Activated T-cell treated with anti-CD3 and anti-CD28 coated beads, Interleukin-2, amount 50 U/mL, for 24 hours (primary cell): ENCODE measurements around the gene STPG4.

ENCODE experiments used
- DNase-seq: peaks from one replicate; pipeline ENCODE4 v3.0.0-alpha.2; 2020
- H3K27ac Mint-ChIP-seq: 2 replicates; pipeline ENCODE4 v1.8.0; 2020; ENCODE audit warnings: mild to moderate bottlenecking, mixed read lengths
- H3K27me3 Mint-ChIP-seq: 2 replicates; pipeline ENCODE4 v1.8.0; 2020; ENCODE audit warnings: mixed read lengths
- H3K36me3 Mint-ChIP-seq: 2 replicates; pipeline ENCODE4 v1.8.0; 2020; ENCODE audit warnings: low read depth, mixed read lengths
- H3K4me1 Mint-ChIP-seq: 2 replicates; pipeline ENCODE4 v1.8.0; 2020; ENCODE audit warnings: low read depth, mixed read lengths
- H3K4me3 Mint-ChIP-seq: 2 replicates; pipeline ENCODE4 v1.8.0; 2020; ENCODE audit warnings: mild to moderate bottlenecking, moderate library complexity, mixed read lengths
- H3K9me3 Mint-ChIP-seq: 2 replicates; pipeline ENCODE4 v1.8.0; 2020; ENCODE audit warnings: mixed read lengths

The STPG4 gene

DNA sequence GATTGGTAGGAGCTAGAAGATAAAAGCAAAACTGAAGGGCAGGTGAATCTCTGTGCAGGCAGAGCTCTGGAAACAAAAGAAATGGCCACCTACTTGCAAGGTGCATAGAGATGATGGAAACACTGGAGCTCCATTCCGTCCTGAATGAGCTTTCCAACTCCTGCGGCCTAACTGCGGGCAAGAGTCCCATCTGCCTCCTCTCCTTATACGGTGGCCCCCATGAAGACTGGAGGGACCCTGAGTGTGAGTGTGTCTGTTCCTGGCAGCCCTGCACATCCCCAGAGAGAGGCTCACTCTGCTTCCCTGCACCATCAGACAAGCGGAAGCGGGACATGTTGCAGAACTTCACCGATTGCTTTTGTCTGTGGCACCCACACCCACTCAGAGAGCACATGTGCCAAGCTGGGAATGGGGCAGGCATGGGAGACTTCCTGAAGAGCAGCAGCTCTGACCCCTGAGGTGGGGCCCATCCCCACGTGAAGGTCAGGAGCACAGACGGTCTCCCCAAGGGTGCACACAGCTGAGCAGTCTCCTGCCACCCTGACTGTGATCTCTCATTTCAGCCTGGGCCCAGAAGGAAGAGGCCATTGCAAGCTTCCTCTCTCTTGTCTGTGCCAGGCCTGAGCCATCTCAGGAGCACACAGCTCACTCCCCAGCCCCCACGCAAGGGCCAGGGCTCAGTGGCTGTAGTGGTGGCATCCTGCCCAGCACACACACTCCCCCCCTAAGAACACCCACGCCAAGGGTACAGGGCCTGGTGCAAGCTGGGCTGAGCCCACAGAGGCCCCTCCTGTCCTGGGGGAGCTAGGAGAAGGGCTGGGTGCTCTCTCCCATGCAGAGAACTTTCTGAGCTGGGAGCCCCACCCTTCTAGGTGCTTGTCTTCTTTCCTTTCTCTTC is 75.3 kb downstream of the STPG4 start:
- peaks cover 8% of the 10 kb centered on the region for H3K4me1 Mint-ChIP-seq
- no peaks in the 10 kb centered on the region for H3K9me3 Mint-ChIP-seq
- no peak overlapping the region for H3K4me3 Mint-ChIP-seq

DNA sequence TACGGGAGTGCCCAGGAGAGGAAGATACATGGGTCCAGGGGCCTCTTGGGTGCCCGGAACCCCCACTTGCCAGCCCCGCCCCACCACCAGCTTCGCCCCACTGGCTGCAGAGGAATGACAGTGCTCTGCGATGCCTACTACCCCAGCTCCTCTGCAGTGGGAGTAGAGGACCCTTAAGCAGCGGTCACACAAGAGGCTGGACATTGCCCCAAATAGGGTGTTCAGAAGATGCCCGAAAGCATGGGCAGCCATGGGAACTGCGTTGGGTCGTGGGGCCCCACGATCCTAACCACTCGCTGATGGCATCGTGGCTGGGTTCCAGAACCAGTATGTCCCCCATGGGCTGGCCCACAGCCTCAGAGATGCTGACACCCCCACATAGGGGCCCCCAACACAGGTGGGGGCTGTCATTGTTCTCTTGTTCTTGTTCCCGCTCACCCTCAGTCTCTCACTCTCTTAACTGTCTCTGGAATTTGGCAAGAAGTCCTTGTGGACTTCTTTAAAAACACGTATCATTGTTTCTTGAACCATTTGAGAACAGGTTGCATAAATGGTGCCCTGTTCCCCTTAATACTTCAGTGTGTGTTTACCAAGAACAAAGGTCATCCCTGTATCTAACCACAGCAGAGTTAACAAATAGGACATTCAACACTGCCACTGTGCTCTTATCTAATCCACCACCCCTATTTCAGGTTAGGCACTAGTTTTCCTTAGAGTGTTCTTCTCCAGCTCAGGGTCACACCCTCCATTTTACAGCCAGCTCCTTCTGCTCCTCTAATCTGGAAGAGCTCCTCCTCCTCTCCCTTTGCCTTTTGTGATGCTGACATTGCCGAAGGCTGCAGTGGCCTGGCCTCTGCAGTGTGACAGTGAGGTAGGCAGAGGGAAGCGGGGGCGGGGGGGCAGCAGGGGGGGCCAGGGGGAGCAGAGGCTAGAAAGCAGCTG is 76.3 kb downstream of the STPG4 start:
- Mint-ChIP-seq H3K27me3 (no peaks in the 10 kb centered on the region), H3K36me3 (peaks cover 15% of the 10 kb centered on the region), H3K4me3 (no peak overlapping the region), H3K27ac (peak overlapping the region; percentile 26), H3K9me3 (no peaks in the 10 kb centered on the region), H3K4me1 (peaks cover 4% of the 10 kb centered on the region)
- no peak for DNase-seq

More for the DNA sequence above, 75.3 kb downstream of the STPG4 start:
- Mint-ChIP-seq H3K27me3 (no peaks in the 10 kb centered on the region), H3K27ac (no peak overlapping the region), H3K36me3 (peaks cover 6% of the 10 kb centered on the region)
- no peak for DNase-seq

DNA sequence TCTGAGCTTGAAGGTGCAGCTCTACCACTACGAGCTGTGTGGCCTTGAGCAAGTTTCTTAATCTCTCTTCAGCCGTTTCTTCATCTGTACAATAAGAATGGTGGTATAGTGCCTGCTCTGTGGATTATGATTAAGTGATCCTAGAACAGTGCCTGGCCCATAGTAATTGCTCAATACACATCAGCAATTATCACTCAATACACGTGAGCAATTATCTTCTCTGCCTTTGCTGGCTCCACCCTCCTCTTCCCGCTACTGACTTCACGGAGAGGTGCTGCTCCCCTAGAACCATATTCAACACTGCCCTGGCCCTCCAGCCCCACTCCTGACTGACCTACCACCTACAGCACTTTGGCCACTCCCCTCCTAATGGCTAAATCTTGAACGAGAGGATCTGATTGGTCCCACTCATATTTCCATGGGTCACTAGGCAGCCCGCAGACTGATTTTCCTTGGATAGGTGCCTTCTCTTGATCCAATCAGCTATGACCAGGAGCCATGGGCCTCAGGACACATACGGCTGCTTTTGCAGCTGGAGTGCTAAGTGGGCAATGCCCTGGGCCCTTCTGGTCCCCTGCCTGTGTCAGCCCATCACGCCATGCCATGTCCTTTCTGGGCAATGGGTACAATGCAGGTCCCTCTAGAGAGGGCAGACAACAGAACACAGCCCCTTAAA is 77.5 kb downstream of the STPG4 start:
- no peak for DNase-seq
- peaks cover 7% of the 10 kb centered on the region for H3K4me1 Mint-ChIP-seq
- H3K9me3 Mint-ChIP-seq = no peaks in the 10 kb centered on the region
- H3K27ac Mint-ChIP-seq = peak overlapping the region; percentile 10
- H3K27me3 Mint-ChIP-seq = no peaks in the 10 kb centered on the region
- H3K36me3 Mint-ChIP-seq = peaks cover 22% of the 10 kb centered on the region
- no peak overlapping the region for H3K4me3 Mint-ChIP-seq

DNA sequence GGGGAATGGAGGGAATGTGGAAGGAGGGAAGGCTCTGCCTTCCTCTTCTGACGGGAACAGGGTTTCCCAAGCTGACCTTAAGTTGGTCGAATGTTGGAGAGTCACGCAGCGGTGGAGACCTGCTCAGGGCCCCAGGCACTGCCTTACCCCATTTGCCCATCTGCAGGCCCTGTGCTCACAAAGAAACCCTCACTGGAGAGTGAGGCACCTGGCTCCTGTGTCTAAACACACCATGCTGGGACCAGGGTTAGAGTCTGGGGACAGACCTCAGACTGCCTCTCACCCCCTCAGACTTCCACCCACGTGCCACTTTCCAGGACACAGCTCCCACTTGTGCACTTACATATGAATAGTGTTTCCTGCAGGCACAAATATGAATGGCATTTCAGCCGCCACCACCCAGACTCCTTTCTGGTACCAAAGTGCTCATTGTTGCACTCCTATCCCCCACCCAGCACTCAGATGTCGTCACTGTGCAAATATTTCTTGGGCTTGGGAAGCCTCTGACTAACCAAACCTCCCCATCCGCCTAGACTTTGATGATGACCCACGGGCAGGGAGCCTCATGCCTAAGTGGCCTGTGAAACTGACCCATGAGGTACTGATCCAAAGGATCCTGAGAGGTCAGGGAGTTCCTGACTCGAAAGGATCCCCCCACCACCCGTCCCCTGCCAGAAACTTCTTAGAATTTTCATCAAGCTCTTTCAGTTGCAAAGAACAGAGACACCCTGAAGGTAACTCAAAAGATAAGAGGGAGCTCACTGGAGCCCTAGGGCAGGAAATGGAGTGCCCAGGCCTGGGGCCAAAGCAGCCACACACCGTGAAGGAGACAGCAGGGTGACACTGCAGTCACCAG is 78.3 kb downstream of the STPG4 start:
- H3K27ac Mint-ChIP-seq = no peak overlapping the region
- H3K36me3 Mint-ChIP-seq = peaks cover 29% of the 10 kb centered on the region
- peaks cover 15% of the 10 kb centered on the region for H3K4me1 Mint-ChIP-seq
- no peaks in the 10 kb centered on the region for H3K9me3 Mint-ChIP-seq
- H3K4me3 Mint-ChIP-seq = no peak overlapping the region
- DNase-seq = no peak
- H3K27me3 Mint-ChIP-seq = no peaks in the 10 kb centered on the region

DNA sequence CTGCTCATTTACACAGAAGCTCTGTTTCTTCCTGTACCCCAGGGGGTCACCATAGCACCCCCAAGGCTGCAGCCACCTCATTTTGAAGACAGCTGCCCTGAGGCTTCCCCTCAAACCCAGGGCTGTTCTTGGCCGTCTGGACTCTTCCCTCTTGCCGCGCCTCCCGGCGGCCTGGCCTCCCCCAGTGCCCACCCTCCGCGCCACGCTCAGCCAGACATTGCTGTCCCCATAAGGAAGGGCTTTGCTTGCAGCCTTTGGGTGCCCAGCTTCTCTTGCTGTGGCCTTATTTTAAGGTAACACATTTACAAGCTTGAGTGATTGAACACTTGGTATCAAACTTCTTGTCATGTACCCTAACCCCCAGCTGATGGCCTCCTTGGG is 79.0 kb downstream of the STPG4 start:
- no peak for DNase-seq
- Mint-ChIP-seq H3K36me3 (peaks cover 36% of the 10 kb centered on the region), H3K27me3 (no peaks in the 10 kb centered on the region), H3K27ac (no peak overlapping the region), H3K4me1 (peaks cover 22% of the 10 kb centered on the region), H3K9me3 (no peaks in the 10 kb centered on the region), H3K4me3 (no peak overlapping the region)

DNA sequence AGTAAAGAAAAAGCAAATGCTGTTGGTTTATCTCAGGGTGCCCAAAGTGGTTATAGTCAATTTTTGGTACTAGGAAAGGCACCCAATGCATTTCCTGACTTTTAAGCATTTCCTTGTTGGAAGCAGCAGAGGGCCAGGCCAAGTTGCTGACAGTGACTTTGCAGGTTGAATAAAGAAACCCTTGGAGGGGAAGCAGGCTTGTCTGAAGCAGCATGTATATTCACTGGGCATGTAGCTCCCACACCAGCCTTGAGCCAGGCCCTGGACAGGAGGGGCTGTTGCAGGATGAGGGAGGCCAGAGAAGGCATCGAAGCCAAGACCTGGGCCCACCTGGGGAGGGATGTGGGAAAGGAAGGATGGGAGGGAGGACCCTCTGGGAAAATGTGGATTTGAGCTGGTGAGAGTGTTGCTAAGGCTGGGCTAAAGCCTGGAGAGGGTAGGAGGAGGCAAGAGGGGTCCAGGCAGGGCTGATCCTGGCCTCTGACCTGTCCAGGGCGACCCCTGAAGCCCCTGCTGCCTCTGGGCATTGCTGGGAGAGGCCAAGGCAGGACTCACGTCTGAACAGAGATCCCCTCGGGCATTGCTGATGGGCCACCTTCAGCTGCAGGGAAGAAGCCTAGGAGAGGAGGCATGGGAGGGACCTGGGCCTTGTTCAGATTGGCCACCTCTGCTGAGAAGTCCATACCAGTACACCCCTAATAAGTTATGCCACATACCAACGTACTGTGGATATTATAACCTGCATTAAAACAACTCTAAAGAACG is 79.6 kb downstream of the STPG4 start:
- Mint-ChIP-seq H3K27me3 (no peaks in the 10 kb centered on the region), H3K4me1 (peaks cover 27% of the 10 kb centered on the region), H3K36me3 (peaks cover 38% of the 10 kb centered on the region), H3K9me3 (no peaks in the 10 kb centered on the region), H3K4me3 (no peak overlapping the region), H3K27ac (peak overlapping the region; percentile 51)
- no peak for DNase-seq

DNA sequence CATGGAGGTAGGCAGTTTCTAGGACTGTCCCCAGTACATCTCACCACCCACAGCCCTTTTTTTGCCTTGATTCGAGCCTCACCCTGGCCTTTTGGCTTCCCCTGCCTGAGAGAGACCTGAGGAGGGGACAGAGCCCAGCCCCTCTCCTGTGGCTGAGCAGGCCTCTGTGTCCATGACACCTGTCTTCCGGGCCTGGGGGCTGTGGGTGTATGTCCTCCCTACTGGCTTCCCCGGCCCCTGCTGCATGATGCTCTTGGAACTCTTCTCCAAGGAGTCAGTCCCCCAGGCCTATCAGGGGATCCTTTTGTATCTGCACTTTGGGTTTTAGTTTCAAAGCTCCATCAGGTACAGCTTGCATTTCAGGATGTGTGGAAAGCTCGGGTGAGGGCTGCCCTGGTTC is 80.4 kb downstream of the STPG4 start:
- DNase-seq = no peak
- no peak overlapping the region for H3K4me3 Mint-ChIP-seq
- peak overlapping the region; percentile 60 for H3K27ac Mint-ChIP-seq
- peaks cover 34% of the 10 kb centered on the region for H3K4me1 Mint-ChIP-seq
- no peaks in the 10 kb centered on the region for H3K27me3 Mint-ChIP-seq
- H3K9me3 Mint-ChIP-seq = no peaks in the 10 kb centered on the region
- peaks cover 38% of the 10 kb centered on the region for H3K36me3 Mint-ChIP-seq

DNA sequence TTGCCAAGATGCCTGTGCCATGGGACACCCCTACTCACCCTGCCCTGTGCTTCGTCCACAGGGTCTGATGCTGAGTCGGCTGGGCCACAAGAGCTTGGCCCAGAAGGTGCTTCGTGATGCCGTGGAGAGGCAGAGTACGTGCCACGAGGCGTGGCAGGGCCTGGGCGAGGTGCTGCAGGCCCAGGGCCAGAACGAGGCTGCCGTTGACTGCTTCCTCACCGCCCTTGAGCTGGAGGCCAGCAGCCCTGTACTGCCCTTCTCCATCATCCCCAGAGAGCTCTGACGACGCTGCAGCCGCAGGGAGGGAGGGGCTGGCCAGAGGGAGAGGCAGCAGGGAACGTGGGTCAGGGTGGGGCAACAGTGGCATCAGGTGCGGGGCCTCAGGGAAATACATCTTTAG is 81.5 kb downstream of the STPG4 start:
- DNase-seq = no peak
- Mint-ChIP-seq H3K27ac (no peak overlapping the region), H3K27me3 (no peaks in the 10 kb centered on the region), H3K36me3 (peaks cover 42% of the 10 kb centered on the region), H3K4me1 (peaks cover 40% of the 10 kb centered on the region), H3K9me3 (no peaks in the 10 kb centered on the region), H3K4me3 (no peak overlapping the region)

DNA sequence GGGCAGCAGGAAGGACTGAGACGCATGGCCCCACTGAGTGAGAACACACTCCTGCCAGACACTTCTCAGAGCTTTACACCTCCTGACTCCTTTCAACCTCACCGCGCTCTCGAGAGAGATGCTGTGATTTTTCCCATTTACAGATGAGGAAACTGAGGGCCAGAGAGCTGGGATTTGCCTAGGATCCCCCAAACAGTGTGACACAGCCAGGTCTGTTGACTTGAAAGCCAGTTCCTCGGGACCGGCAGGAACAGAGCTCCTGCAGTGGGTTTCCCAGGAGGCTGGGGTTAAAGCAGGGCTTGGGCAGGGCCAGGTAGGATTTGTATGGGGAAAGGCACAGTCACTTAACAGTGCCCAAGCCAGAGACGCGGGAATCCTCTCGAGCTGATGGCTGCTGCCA is 81.9 kb downstream of the STPG4 start:
- Mint-ChIP-seq H3K27me3 (no peaks in the 10 kb centered on the region), H3K27ac (peak overlapping the region; percentile 32), H3K4me1 (peaks cover 44% of the 10 kb centered on the region), H3K4me3 (no peak overlapping the region), H3K9me3 (no peaks in the 10 kb centered on the region), H3K36me3 (peaks cover 46% of the 10 kb centered on the region)
- DNase-seq = no peak

DNA sequence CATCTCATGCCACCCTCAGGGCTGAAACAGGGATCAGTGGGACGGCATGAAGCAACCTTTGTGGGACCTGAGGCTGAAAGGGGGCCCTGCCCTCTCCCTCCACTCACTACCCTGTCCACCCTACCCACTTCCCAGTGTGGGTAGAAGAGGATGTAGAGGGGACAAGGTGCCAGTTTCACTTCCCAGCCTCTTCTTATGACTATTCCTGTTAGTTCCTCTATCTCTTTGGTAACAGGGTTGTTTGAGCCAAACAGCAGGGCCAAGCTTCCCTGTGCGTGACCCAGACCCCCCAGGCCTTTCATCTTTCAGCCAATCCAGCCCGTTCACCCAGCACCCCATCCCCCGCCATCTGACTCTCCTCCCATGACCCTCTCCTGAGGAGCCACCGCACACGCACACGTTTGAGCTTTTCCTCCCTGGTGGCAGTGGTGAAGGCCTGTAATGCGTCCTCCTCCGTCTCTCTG is 82.3 kb downstream of the STPG4 start:
- Mint-ChIP-seq H3K27ac (peak overlapping the region; percentile 87), H3K4me3 (no peak overlapping the region), H3K9me3 (no peaks in the 10 kb centered on the region), H3K27me3 (no peaks in the 10 kb centered on the region), H3K4me1 (peaks cover 49% of the 10 kb centered on the region), H3K36me3 (peaks cover 50% of the 10 kb centered on the region)
- no peak for DNase-seq

DNA sequence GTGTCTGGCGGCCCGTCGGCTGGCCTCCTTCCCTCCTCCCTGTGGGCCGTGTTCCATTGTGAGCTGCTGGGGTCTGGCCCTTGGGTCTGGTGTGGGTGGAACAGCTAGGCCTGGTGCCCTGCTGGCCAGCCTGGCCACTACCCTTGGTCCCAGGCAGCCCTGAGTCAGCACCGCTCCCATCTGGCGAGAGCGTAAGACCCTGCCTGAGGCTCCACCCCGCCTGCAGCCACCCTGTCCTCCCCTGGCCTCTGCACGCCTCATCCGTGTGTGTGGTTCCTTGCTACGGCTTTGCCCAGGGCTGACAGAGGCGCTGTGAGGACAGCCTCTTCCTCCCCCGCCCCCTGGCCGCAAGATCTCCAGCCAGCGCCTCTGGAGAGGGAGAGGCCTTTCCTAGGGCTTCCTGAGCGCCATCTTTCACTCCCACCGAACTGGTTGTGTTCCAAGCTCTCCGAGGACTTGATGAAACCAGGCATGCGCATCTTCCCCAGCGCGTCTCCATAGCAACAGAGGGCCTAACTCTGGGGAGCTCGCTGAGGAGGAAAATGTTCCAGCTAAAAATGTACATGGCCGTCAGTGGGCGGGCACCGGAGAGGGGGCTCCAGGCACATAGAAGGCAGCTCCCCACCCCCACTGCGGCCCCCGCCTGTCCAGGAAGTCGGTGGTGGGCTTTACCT is 83.0 kb downstream of the STPG4 start:
- Mint-ChIP-seq H3K27me3 (no peaks in the 10 kb centered on the region), H3K4me3 (no peak overlapping the region), H3K4me1 (peaks cover 54% of the 10 kb centered on the region), H3K9me3 (no peaks in the 10 kb centered on the region), H3K27ac (peak overlapping the region; percentile 87), H3K36me3 (peaks cover 56% of the 10 kb centered on the region)
- DNase-seq = no peak

DNA sequence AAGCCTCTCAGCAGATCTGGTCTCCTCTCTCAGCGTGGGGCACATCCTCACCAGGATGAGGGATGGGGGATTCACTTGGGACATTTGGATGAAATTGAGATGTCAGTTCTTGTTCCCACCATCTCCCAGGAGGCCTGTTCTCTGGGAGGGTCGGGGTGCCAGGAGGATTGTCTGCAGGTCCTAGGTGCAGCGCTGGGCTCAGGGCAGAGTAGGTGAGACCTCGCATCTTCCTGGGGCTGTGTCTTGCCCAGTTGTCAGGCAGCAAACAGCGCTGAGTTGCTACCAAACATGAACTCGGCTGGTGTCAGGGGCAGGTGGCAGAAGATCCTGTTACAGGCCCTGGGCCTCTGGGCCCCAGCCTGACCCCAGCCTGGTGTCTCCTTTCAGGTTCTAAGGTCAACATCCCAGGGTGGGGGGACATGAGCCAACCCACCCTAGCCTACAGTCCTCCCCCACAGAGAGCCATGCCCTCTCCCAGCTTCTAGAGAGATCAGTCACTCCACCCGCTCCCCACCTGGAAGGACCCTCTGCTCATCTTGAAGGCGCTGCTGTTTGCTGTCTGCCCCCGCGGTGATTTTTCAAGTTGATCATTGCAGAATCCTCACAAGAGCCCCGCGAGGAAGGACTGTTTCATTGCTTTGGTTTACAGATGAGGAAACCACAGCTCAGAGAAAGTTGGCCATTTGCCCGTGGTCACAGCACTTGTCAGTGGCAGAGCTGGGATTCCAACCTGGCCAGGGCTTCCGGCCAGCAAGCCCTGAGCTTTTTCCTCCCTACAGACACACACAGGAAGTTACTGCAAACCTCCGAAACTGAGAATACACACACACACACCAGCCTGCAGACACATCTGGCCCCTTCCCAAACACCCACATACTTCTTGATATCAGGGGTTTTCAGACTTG is 83.9 kb downstream of the STPG4 start:
- peak; percentile 54 for DNase-seq
- H3K27me3 Mint-ChIP-seq = no peaks in the 10 kb centered on the region
- peak overlapping the region; percentile 52 for H3K4me3 Mint-ChIP-seq
- no peaks in the 10 kb centered on the region for H3K9me3 Mint-ChIP-seq
- peaks cover 61% of the 10 kb centered on the region for H3K36me3 Mint-ChIP-seq
- peaks cover 57% of the 10 kb centered on the region for H3K4me1 Mint-ChIP-seq
- peak overlapping the region; percentile 87 for H3K27ac Mint-ChIP-seq
